GM18868 (cell line): ENCODE results near the gene HECW1.
"Not testable (repeated sequence)": the region's sequence is repeated elsewhere in the genome, so short reads cannot be mapped to it uniquely, and the experiment has no call there.

Experiments
- ATAC-seq: cut with Tn5 transposase; IDR thresholded peaks from one replicate; pipeline ENCODE4 v1.9.1; 2021; ENCODE audit warnings: mild to moderate bottlenecking, moderate library complexity; ENCODE audit not compliant: unreplicated experiment

Gene HECW1

GRCh38 chr7:43112459-43112940 is at the start of gene HECW1:
HECW1 (plus strand) TSS chr7:43112647; CDS start chr7:43243906, 131,259 bp downstream.
- no peak for ATAC-seq

GRCh38 chr7:43071604-43072003 is 40.8 kb upstream of the HECW1 start:
- ATAC-seq: no peak

- ATAC-seq: peak; percentile 49
Measured at GRCh38 chr7:43072530-43072929, 39.9 kb upstream of the HECW1 start.

GRCh38 chr7:43073811-43074210 is 38.6 kb upstream of the HECW1 start:
- not testable (repeated sequence) for ATAC-seq

- peak; percentile 82 for ATAC-seq
Measured at GRCh38 chr7:43076189-43076605, 36.2 kb upstream of the HECW1 start.

- ATAC-seq: no peak
Measured at GRCh38 chr7:43076606-43077005, 35.8 kb upstream of the HECW1 start.

GRCh38 chr7:43077285-43077684 is 35.2 kb upstream of the HECW1 start:
- ATAC-seq: no peak

- no peak for ATAC-seq
Measured at GRCh38 chr7:43077732-43078391, 34.6 kb upstream of the HECW1 start.

GRCh38 chr7:43078794-43079193 is 33.7 kb upstream of the HECW1 start:
- no peak for ATAC-seq

- no peak for ATAC-seq
Measured at GRCh38 chr7:43081603-43082002, 30.8 kb upstream of the HECW1 start.

- ATAC-seq: no peak
Measured at GRCh38 chr7:43083106-43083505, 29.3 kb upstream of the HECW1 start.

GRCh38 chr7:43085017-43085416 is 27.4 kb upstream of the HECW1 start:
- ATAC-seq: no peak

GRCh38 chr7:43085992-43086391 is 26.5 kb upstream of the HECW1 start:
- no peak for ATAC-seq

- no peak for ATAC-seq
Measured at GRCh38 chr7:43092819-43093218, 19.6 kb upstream of the HECW1 start.

GRCh38 chr7:43096875-43097274 is 15.6 kb upstream of the HECW1 start:
- no peak for ATAC-seq

GRCh38 chr7:43099750-43100149 is 12.7 kb upstream of the HECW1 start:
- no peak for ATAC-seq

GRCh38 chr7:43104874-43105520 is 7.5 kb upstream of the HECW1 start:
- no peak for ATAC-seq

GRCh38 chr7:43105521-43106120 is 6.8 kb upstream of the HECW1 start:
- no peak for ATAC-seq

GRCh38 chr7:43108255-43109011 is 4.0 kb upstream of the HECW1 start:
- ATAC-seq: peak; percentile 96

GRCh38 chr7:43110791-43111535 is 1.5 kb upstream of the HECW1 start:
- ATAC-seq: no peak
